ENCODE results near the gene DDX51.
A peak's percentile ranks its signal among the peaks of the same experiment; 100 is the strongest.

DDX51 gene

DNA sequence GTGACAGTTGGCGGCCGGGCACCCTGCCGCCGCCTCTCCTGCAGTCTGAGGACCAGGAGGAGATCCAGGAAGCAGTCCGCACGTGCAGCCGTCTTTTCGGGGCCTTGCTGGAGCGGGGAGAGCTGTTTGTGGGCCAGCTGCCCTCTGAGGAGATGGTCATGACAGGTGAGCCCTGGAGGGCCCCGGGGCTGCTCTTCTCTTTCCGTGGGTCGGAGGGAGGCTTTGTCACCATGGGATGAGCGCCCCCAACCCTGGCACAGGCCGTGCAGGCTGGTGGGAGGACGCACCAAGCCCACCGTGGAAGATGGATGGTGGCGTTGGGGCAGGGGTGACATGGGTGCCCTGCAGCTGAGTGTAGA, 670 bp upstream of the DDX51 start:
- no peak for DNase-seq (ENCODE audit: low spot score)
- Histone ChIP-seq H3K79me1 (ENCODE audit: low read depth, low read length) (peaks cover 31% of the 10 kb centered on the region), H3K36me3 (replicated peaks in 1 of 2; ENCODE audit: control insufficient read depth in 2 of 2, insufficient read depth in 2 of 2, low read length in 2 of 2) (peaks cover 34 to 64% of the 10 kb centered on the region in 2 donors), H3K23ac (ENCODE audit: low read depth, low read length, poor library complexity) (peak overlapping the region; percentile 52), H3K27me3 (ENCODE audit: control insufficient read depth in 3 of 3, insufficient read depth in 3 of 3, low read depth in 1 of 3, low read length in 3 of 3) (no peaks in the 10 kb centered on the region), H4K91ac (ENCODE audit: low read depth, low read length, poor library complexity) (no peak overlapping the region), H3K14ac (ENCODE audit: low read length) (no peak overlapping the region), H3K4ac (ENCODE audit: low read length) (peak overlapping the region; percentile 5), H3K18ac (ENCODE audit: low read length) (peak overlapping the region; percentile 97), H3K4me1 (ENCODE audit: control insufficient read depth in 2 of 2, insufficient read depth in 1 of 2, low read depth in 1 of 2, low read length in 2 of 2) (peaks cover 9 to 16% of the 10 kb centered on the region in 2 donors), H3K4me3 (ENCODE audit: low read length in 2 of 2) (peak overlapping the region; percentile 89 to 100), H2AFZ (ENCODE audit: low read length) (peak overlapping the region; percentile 98), H3K27ac (replicated peaks; ENCODE audit: low read length) (no peak overlapping the region), H2AK5ac (ENCODE audit: low read depth, low read length) (no peak overlapping the region), H4K8ac (ENCODE audit: low read depth, low read length) (no peak overlapping the region), H3K9me3 (replicated peaks in 1 of 2; ENCODE audit: control insufficient read depth in 2 of 2, insufficient read depth in 1 of 2, low read depth in 1 of 2, low read length in 2 of 2) (peaks cover 0 to 3% of the 10 kb centered on the region in 2 donors), H3K9ac (ENCODE audit: low read depth, low read length, poor library complexity) (peak overlapping the region; percentile 98), H3K4me2 (ENCODE audit: insufficient read depth, low read length, poor library complexity, severe bottlenecking) (peak overlapping the region; percentile 80), H2BK15ac (ENCODE audit: low read length) (no peak overlapping the region), H2BK5ac (ENCODE audit: low read length) (no peak overlapping the region), H2BK12ac (ENCODE audit: low read length) (no peak overlapping the region), H2BK120ac (ENCODE audit: low read depth, low read length) (no peak overlapping the region)
- no CpG with 5 or more reads among the region's 17 CpGs for WGBS, 2 donors (ENCODE audit: extremely low coverage in 2 of 2, insufficient read length in 2 of 2, insufficient replicate concordance in 1 of 2)

DNA sequence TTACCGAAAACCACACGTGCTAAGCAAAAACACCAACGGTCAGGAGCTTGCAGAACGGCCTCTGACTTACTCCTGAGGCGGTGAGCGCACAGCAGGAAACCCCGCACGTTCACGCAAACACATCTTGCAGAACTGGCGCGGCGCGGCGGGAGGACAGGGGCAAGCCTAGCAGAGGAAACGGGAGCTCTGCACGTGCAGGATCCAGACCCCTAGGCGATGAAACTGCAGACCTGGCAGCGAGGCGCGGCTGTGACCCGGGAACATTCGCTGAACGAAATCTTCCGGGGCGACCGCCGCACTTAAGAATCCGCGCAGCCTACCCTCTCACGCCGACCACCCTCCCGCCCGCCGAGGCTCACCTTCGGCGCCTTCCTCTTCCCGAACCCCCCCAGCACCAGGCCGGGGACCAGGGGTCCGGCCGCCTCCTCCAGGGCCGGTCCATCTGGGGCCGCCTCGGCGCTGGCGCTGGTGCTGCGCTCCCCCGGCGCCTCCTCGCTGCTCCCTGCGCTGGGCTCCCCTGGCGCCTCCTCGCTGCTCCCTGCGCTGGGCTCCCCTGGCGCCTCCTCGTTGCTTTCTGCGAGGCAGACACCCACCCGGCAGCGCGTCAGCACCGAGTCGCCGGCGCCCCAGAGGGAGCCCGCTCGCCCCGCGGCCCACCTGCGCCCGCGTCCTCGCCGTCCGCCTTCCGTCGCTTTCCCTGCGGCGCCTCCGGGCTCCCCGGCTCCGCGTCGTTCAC, 615 bp downstream of the DDX51 start:
- no CpG with 5 or more reads among the region's 82 CpGs for WGBS, 2 donors (ENCODE audit: extremely low coverage in 2 of 2, insufficient read length in 2 of 2, insufficient replicate concordance in 1 of 2)
- Histone ChIP-seq H3K36me3 (replicated peaks in 1 of 2; ENCODE audit: control insufficient read depth in 2 of 2, insufficient read depth in 2 of 2, low read length in 2 of 2) (peaks cover 41 to 72% of the 10 kb centered on the region in 2 donors), H3K14ac (ENCODE audit: low read length) (no peak overlapping the region), H3K4me2 (ENCODE audit: insufficient read depth, low read length, poor library complexity, severe bottlenecking) (peak overlapping the region; percentile 89), H3K27me3 (ENCODE audit: control insufficient read depth in 3 of 3, insufficient read depth in 3 of 3, low read depth in 1 of 3, low read length in 3 of 3) (no peaks in the 10 kb centered on the region), H3K9me3 (replicated peaks in 1 of 2; ENCODE audit: control insufficient read depth in 2 of 2, insufficient read depth in 1 of 2, low read depth in 1 of 2, low read length in 2 of 2) (no peaks in the 10 kb centered on the region), H3K4me1 (ENCODE audit: control insufficient read depth in 2 of 2, insufficient read depth in 1 of 2, low read depth in 1 of 2, low read length in 2 of 2) (peaks cover 9 to 16% of the 10 kb centered on the region in 2 donors), H3K27ac (replicated peaks; ENCODE audit: low read length) (no peak overlapping the region), H3K4ac (ENCODE audit: low read length) (no peak overlapping the region), H3K4me3 (ENCODE audit: low read length in 2 of 2) (peak overlapping the region; percentile 89 to 100), H2BK12ac (ENCODE audit: low read length) (no peak overlapping the region), H3K9ac (ENCODE audit: low read depth, low read length, poor library complexity) (peak overlapping the region; percentile 84), H2AK5ac (ENCODE audit: low read depth, low read length) (peak overlapping the region; percentile 56), H2BK15ac (ENCODE audit: low read length) (no peak overlapping the region), H3K18ac (ENCODE audit: low read length) (peak overlapping the region; percentile 17), H3K79me1 (ENCODE audit: low read depth, low read length) (peaks cover 28% of the 10 kb centered on the region), H2BK120ac (ENCODE audit: low read depth, low read length) (no peak overlapping the region), H4K91ac (ENCODE audit: low read depth, low read length, poor library complexity) (no peak overlapping the region), H4K8ac (ENCODE audit: low read depth, low read length) (no peak overlapping the region), H2AFZ (ENCODE audit: low read length) (peak overlapping the region; percentile 78), H3K23ac (ENCODE audit: low read depth, low read length, poor library complexity) (peak overlapping the region; percentile 48), H2BK5ac (ENCODE audit: low read length) (no peak overlapping the region)
- DNase-seq (ENCODE audit: low spot score), result no peak

GRCh38 chr12:132142679-132143335, 1.3 kb downstream of the DDX51 start:
- Histone ChIP-seq H4K8ac (ENCODE audit: low read depth, low read length) (no peak overlapping the region), H3K23ac (ENCODE audit: low read depth, low read length, poor library complexity) (no peak overlapping the region), H2AFZ (ENCODE audit: low read length) (no peak overlapping the region), H3K9ac (ENCODE audit: low read depth, low read length, poor library complexity) (no peak overlapping the region), H2BK15ac (ENCODE audit: low read length) (no peak overlapping the region), H2AK5ac (ENCODE audit: low read depth, low read length) (no peak overlapping the region), H3K4me1 (ENCODE audit: control insufficient read depth in 2 of 2, insufficient read depth in 1 of 2, low read depth in 1 of 2, low read length in 2 of 2) (peaks cover 9 to 16% of the 10 kb centered on the region in 2 donors), H2BK120ac (ENCODE audit: low read depth, low read length) (no peak overlapping the region), H3K4me2 (ENCODE audit: insufficient read depth, low read length, poor library complexity, severe bottlenecking) (peak overlapping the region; percentile 89), H3K14ac (ENCODE audit: low read length) (no peak overlapping the region), H3K4me3 (ENCODE audit: low read length in 2 of 2) (peak overlapping the region; percentile 89 to 100), H3K79me1 (ENCODE audit: low read depth, low read length) (peaks cover 25% of the 10 kb centered on the region), H2BK12ac (ENCODE audit: low read length) (no peak overlapping the region), H3K4ac (ENCODE audit: low read length) (no peak overlapping the region), H4K91ac (ENCODE audit: low read depth, low read length, poor library complexity) (no peak overlapping the region), H3K36me3 (replicated peaks in 1 of 2; ENCODE audit: control insufficient read depth in 2 of 2, insufficient read depth in 2 of 2, low read length in 2 of 2) (peaks cover 40 to 70% of the 10 kb centered on the region in 2 donors), H3K27me3 (ENCODE audit: control insufficient read depth in 3 of 3, insufficient read depth in 3 of 3, low read depth in 1 of 3, low read length in 3 of 3) (no peaks in the 10 kb centered on the region), H3K9me3 (replicated peaks in 1 of 2; ENCODE audit: control insufficient read depth in 2 of 2, insufficient read depth in 1 of 2, low read depth in 1 of 2, low read length in 2 of 2) (no peaks in the 10 kb centered on the region), H3K18ac (ENCODE audit: low read length) (no peak overlapping the region), H3K27ac (replicated peaks; ENCODE audit: low read length) (no peak overlapping the region), H2BK5ac (ENCODE audit: low read length) (no peak overlapping the region)
- no peak for DNase-seq (ENCODE audit: low spot score)
- no CpG with 5 or more reads among the region's 24 CpGs for WGBS, 2 donors (ENCODE audit: extremely low coverage in 2 of 2, insufficient read length in 2 of 2, insufficient replicate concordance in 1 of 2)

GRCh38 chr12:132141976-132142678, 2.0 kb downstream of the DDX51 start:
- Histone ChIP-seq H3K9ac (ENCODE audit: low read depth, low read length, poor library complexity) (no peak overlapping the region), H2AK5ac (ENCODE audit: low read depth, low read length) (no peak overlapping the region), H4K91ac (ENCODE audit: low read depth, low read length, poor library complexity) (no peak overlapping the region), H2AFZ (ENCODE audit: low read length) (no peak overlapping the region), H4K8ac (ENCODE audit: low read depth, low read length) (no peak overlapping the region), H3K36me3 (replicated peaks in 1 of 2; ENCODE audit: control insufficient read depth in 2 of 2, insufficient read depth in 2 of 2, low read length in 2 of 2) (peaks cover 39 to 64% of the 10 kb centered on the region in 2 donors), H3K9me3 (replicated peaks in 1 of 2; ENCODE audit: control insufficient read depth in 2 of 2, insufficient read depth in 1 of 2, low read depth in 1 of 2, low read length in 2 of 2) (no peaks in the 10 kb centered on the region), H3K23ac (ENCODE audit: low read depth, low read length, poor library complexity) (peak overlapping the region; percentile 26), H2BK120ac (ENCODE audit: low read depth, low read length) (no peak overlapping the region), H3K27me3 (ENCODE audit: control insufficient read depth in 3 of 3, insufficient read depth in 3 of 3, low read depth in 1 of 3, low read length in 3 of 3) (no peaks in the 10 kb centered on the region), H3K4me3 (ENCODE audit: low read length in 2 of 2) (peak overlapping the region in 1 of 2 donors; percentile 89), H3K4me1 (ENCODE audit: control insufficient read depth in 2 of 2, insufficient read depth in 1 of 2, low read depth in 1 of 2, low read length in 2 of 2) (peaks cover 9 to 16% of the 10 kb centered on the region in 2 donors), H3K79me1 (ENCODE audit: low read depth, low read length) (peaks cover 23% of the 10 kb centered on the region), H2BK15ac (ENCODE audit: low read length) (no peak overlapping the region), H2BK12ac (ENCODE audit: low read length) (peak overlapping the region; percentile 17), H3K14ac (ENCODE audit: low read length) (no peak overlapping the region), H2BK5ac (ENCODE audit: low read length) (no peak overlapping the region), H3K4ac (ENCODE audit: low read length) (no peak overlapping the region), H3K4me2 (ENCODE audit: insufficient read depth, low read length, poor library complexity, severe bottlenecking) (no peak overlapping the region), H3K27ac (replicated peaks; ENCODE audit: low read length) (no peak overlapping the region), H3K18ac (ENCODE audit: low read length) (no peak overlapping the region)
- WGBS, 2 donors (ENCODE audit: extremely low coverage in 2 of 2, insufficient read length in 2 of 2, insufficient replicate concordance in 1 of 2), result no CpG with 5 or more reads among the region's 22 CpGs
- DNase-seq (ENCODE audit: low spot score), result no peak
